Measurements from ENCODE around the gene USP34. TPM values are rescaled to one million over a fixed set of nuclear protein-coding genes. Genes with fewer than 3 reads are reported as not detected.
A peak's percentile ranks its signal among the peaks of the same experiment; 100 is the strongest.
"Not testable (repeated sequence)": the region's sequence is repeated elsewhere in the genome, so short reads cannot be mapped to it uniquely, and the experiment has no call there.

Gene USP34
- total RNA-seq, 1 donor, result 159 TPM

DNA sequence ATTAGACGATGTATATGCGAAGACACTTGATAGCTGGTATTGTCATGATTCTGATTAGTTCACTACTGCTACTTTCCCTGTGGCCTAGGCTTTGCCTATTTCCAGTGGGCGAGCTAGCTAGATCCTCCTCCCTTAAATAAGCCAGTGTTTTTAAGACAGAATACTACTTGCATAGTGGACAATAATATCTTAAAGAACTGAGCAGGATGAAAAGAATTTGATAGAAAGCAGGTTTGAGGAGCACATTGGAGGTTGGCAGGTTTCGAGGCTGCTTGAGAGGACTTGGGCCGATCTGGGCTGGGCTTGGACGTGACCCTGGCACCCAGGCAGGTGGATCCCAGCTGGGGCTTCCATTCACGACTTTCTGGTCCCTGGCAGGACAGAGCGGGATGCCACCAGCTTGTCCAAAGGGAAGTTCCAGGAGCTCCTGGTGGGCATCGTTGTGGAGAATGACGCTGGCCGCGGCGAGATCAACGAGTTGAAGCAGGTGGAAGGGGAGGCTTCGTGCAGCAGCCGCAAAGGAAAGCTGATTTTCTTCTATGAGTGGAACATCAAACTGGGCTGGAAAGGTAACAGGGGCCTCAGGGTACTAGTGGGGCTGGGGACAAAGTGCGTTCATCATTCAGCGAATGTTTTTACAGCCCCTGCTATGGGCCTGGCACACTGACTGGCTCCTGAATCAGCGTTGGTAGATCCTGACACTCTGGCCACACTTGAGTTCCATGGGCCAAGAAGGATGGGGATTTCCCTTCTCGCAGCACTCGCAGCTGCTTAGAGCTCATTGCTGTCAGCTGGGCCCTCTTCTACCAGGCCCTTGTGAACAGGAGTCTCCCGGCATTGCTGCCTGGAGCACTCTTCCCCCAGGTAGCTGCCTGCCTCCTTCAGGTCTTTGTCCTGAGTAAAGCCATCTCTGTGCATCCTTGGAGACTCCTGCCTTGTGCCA, 292.0 kb downstream of the USP34 start:
- Histone ChIP-seq H3K9me3 (ENCODE audit: low read depth, low read length) (no peaks in the 10 kb centered on the region), H3K4me1 (ENCODE audit: insufficient read depth, low read length) (peaks cover 50% of the 10 kb centered on the region), H3K4me3 (ENCODE audit: low read length) (no peak overlapping the region), H3K27me3 (ENCODE audit: insufficient read depth, low read length) (no peaks in the 10 kb centered on the region)

DNA sequence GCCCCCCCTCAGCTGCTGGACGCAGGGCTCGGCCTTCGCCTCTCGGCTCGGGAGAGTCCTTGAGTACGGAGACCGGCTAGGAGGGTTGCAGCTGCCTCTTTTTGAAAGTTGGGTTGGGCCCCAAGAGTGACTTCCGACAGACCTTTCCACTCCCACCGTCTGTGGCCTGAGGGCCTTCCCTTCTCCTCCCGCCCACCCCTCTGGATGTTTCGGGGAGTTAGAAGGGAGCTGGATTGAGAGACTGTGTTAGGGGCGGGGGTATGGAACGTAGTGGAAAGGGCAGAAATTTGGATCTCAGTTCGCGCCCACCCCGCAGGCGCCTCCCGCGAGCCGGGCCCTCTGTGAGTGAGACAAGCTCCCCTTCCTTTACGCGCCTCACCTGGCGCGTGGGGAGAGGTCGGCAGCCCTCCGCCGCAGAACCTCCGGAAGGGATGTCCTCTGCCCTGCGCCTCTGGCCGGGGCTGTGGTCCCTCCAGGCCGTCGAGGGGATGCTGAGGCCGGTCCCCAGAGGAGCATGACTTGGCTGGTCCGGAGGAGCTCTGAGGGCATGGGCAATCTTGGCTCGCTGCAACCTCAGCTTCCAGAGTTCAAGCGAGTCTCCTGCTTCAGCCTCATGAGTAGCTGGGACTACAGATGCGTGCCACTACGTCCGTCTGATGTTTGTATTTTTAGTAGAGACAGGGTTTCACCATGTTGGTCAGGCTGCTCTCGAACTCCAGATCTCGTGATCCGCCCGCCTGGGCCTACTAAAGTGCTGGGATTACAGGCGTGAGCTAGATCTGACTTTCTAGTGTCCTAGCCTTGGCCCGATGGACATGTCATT, 292.9 kb downstream of the USP34 start:
- Histone ChIP-seq H3K9me3 (ENCODE audit: low read depth, low read length) (no peaks in the 10 kb centered on the region), H3K27me3 (ENCODE audit: insufficient read depth, low read length) (no peaks in the 10 kb centered on the region), H3K4me3 (ENCODE audit: low read length) (peak overlapping the region; percentile 88), H3K4me1 (ENCODE audit: insufficient read depth, low read length) (peaks cover 50% of the 10 kb centered on the region)

DNA sequence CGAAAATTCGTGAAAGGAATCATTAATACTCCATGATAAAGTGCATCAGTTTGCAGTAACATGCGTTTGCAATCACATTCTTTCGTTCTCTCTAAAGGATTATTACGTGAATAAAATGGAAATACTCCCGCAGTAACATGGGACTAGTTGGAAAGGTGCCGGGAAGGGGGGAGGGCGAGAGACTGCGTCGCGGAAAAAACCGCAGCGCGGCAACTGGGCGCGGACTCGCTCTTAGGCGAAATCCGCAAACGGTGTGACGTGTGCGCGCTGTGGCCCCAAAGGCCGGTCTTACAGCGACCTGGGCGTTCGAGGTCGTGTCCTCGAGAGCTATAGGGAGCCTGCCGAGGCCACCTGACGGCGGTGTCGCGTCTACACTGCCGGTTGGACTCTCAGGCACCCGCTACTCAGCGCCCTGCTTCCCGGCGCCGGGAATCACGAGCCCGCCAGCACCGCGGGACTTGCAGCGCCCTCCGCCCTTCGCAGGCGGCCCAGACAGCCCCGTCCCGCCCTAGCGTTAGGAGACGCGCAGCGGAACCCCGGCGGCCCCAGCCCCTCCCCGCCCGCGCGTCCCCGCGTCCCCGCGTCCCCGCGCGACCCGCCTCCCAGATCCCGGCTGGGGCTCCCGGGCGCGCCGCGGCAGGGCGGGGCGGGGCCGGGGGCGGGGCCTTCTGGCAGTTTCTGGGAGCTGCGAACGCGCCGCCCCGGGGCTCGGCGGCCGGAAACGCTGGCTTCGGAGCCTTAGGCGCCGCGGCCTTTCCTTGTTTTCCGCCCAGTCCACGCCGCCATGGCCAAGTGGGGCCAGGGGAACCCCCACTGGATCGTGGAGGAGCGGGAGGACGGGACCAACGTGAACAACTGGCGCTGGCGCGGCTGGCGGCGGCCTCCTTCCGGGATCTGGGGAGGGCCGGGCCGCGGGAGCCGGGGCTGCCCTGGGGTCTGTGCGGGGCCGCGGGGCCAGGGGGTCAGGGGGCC, 293.8 kb downstream of the USP34 start:
- Histone ChIP-seq H3K4me1 (ENCODE audit: insufficient read depth, low read length) (peaks cover 50% of the 10 kb centered on the region), H3K4me3 (ENCODE audit: low read length) (peak overlapping the region; percentile 88), H3K9me3 (ENCODE audit: low read depth, low read length) (no peaks in the 10 kb centered on the region), H3K27me3 (ENCODE audit: insufficient read depth, low read length) (no peaks in the 10 kb centered on the region)

GRCh38 chr2:61175036-61175435, 295.9 kb downstream of the USP34 start:
- H3K4me3 ChIP-seq (ENCODE audit: low read length), result no peak overlapping the region
- no peaks in the 10 kb centered on the region for H3K9me3 ChIP-seq (ENCODE audit: low read depth, low read length)
- H3K4me1 ChIP-seq (ENCODE audit: insufficient read depth, low read length), result peaks cover 34% of the 10 kb centered on the region
- H3K27me3 ChIP-seq (ENCODE audit: insufficient read depth, low read length), result no peaks in the 10 kb centered on the region

DNA sequence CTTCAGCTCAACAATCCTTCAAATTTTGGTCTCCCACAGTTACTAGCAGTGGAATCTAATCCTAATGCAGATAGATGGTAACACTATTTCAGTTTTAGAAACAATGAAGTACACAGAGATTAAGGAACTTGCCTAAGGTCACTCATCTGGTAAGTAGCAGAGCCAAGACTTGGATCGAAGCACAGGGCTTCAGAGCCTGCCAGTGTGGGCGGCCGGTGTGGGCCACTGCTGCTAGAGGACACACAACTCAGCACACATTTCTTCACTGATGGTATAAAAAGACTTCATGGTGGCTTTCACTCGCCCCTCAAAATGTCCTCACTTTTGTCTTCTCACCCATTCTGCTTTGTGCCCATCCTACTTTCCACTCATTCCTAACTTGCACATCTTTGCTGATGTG, 297.8 kb downstream of the USP34 start:
- no peaks in the 10 kb centered on the region for H3K27me3 ChIP-seq (ENCODE audit: insufficient read depth, low read length)
- no peaks in the 10 kb centered on the region for H3K9me3 ChIP-seq (ENCODE audit: low read depth, low read length)
- no peak overlapping the region for H3K4me3 ChIP-seq (ENCODE audit: low read length)
- H3K4me1 ChIP-seq (ENCODE audit: insufficient read depth, low read length), result peaks cover 14% of the 10 kb centered on the region

- Histone ChIP-seq H3K27me3 (ENCODE audit: insufficient read depth, low read length) (no peaks in the 10 kb centered on the region), H3K4me3 (ENCODE audit: low read length) (no peak overlapping the region), H3K4me1 (ENCODE audit: insufficient read depth, low read length) (peaks cover 10% of the 10 kb centered on the region), H3K9me3 (ENCODE audit: low read depth, low read length) (no peaks in the 10 kb centered on the region)
These were observed 298.2 kb downstream of the USP34 start for GRCh38 chr2:61172671-61173070.

GRCh38 chr2:61167579-61167978, 303.3 kb downstream of the USP34 start:
- H3K4me1 ChIP-seq (ENCODE audit: insufficient read depth, low read length), result peaks cover 4% of the 10 kb centered on the region
- H3K27me3 ChIP-seq (ENCODE audit: insufficient read depth, low read length), result no peaks in the 10 kb centered on the region
- H3K4me3 ChIP-seq (ENCODE audit: low read length), result no peak overlapping the region
- no peaks in the 10 kb centered on the region for H3K9me3 ChIP-seq (ENCODE audit: low read depth, low read length)

- peaks cover 4% of the 10 kb centered on the region for H3K4me1 ChIP-seq (ENCODE audit: insufficient read depth, low read length)
- no peak overlapping the region for H3K4me3 ChIP-seq (ENCODE audit: low read length)
- H3K27me3 ChIP-seq (ENCODE audit: insufficient read depth, low read length), result no peaks in the 10 kb centered on the region
- no peaks in the 10 kb centered on the region for H3K9me3 ChIP-seq (ENCODE audit: low read depth, low read length)
These were observed 304.9 kb downstream of the USP34 start for GRCh38 chr2:61165946-61166345.

DNA sequence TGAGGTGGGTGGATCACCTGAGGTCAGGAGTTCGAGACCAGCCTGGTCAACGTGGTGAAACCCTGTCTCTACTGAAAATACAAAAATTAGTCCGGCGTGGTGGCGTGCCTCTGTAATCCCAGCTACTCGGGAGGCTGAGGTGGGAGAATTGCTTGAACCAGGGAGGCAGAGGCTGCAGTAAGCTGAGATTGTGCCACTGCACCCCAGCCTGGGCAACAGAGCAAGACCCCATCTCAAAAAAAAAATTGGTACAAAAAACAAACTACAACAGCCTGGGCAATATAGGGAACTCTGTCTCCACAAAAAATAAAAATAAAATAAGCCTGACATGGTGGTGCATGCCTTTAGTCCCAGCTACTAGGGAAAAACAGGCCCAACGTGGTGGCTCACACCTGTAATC, 305.8 kb downstream of the USP34 start:
- H3K27me3 ChIP-seq (ENCODE audit: insufficient read depth, low read length); H3K9me3 ChIP-seq (ENCODE audit: low read depth, low read length); H3K4me1 ChIP-seq (ENCODE audit: insufficient read depth, low read length); H3K4me3 ChIP-seq (ENCODE audit: low read length): not testable (repeated sequence)

DNA sequence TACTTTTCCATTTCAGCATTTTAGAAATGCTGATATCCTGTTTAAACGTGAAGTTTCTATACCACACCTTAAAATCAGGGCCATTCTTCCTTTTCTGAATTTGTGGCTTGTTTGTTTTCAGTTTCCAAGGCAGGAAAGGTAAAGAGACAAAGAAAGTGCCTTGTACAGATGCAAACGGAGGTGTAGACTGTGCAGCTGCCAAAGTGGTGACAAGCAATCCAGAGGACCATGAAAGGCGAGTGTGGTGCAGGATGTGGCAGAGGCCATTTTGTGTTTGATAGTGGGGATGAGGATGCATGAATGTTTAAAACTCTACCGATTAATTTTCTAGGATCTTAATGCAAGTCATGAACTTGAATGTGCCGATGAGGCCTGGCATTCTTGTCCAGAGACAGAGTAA, 308.2 kb downstream of the USP34 start:
- no peak overlapping the region for H3K4me3 ChIP-seq (ENCODE audit: low read length)
- H3K9me3 ChIP-seq (ENCODE audit: low read depth, low read length), result no peaks in the 10 kb centered on the region
- H3K27me3 ChIP-seq (ENCODE audit: insufficient read depth, low read length), result no peaks in the 10 kb centered on the region
- peaks cover 8% of the 10 kb centered on the region for H3K4me1 ChIP-seq (ENCODE audit: insufficient read depth, low read length)

DNA sequence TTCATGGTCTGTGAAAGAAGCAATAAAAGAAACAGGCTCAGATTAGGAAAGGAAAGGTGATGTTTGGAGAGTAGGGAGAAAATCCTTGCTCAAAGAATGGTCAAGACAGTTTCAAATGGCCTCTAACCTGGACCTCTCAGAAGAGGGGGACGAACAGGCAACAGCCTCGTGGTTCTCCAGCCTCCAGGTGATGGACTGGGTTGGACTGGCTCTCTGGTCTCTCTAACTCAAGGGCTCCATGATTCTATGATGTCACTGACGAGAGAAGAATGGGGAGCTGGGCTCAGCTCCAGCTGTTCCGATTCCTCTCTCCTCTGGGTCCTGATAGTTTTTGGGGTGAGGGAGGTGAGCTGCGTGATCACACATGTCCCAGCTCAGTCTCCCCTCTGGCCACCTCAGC, 309.0 kb downstream of the USP34 start, which contains the start of gene C2orf74:
Gene C2orf74, plus strand, starts transcription at position 301 of the 400 bp plus-strand sequence. CDS start 327 bp downstream, outside the sequence.
- Histone ChIP-seq H3K4me1 (ENCODE audit: insufficient read depth, low read length) (peaks cover 8% of the 10 kb centered on the region), H3K9me3 (ENCODE audit: low read depth, low read length) (no peaks in the 10 kb centered on the region), H3K4me3 (ENCODE audit: low read length) (no peak within 1 kb of the TSS), H3K27me3 (ENCODE audit: insufficient read depth, low read length) (no peaks in the 10 kb centered on the region)

- no peak overlapping the region for H3K4me3 ChIP-seq (ENCODE audit: low read length)
- H3K27me3 ChIP-seq (ENCODE audit: insufficient read depth, low read length), result no peaks in the 10 kb centered on the region
- H3K9me3 ChIP-seq (ENCODE audit: low read depth, low read length), result no peaks in the 10 kb centered on the region
These were observed 312.4 kb downstream of the USP34 start for GRCh38 chr2:61158356-61158955.

GRCh38 chr2:61157371-61158003, 313.4 kb downstream of the USP34 start:
- Histone ChIP-seq H3K9me3 (ENCODE audit: low read depth, low read length) (no peaks in the 10 kb centered on the region), H3K4me3 (ENCODE audit: low read length) (no peak overlapping the region), H3K27me3 (ENCODE audit: insufficient read depth, low read length) (no peaks in the 10 kb centered on the region), H3K4me1 (ENCODE audit: insufficient read depth, low read length) (peaks cover 8% of the 10 kb centered on the region)

More at GRCh38 chr2:61158356-61158955, 312.4 kb downstream of the USP34 start:
- H3K4me1 ChIP-seq (ENCODE audit: insufficient read depth, low read length), result peaks cover 8% of the 10 kb centered on the region

GRCh38 chr2:61151436-61151835, 319.5 kb downstream of the USP34 start:
- Histone ChIP-seq H3K4me1 (ENCODE audit: insufficient read depth, low read length) (no peaks in the 10 kb centered on the region), H3K4me3 (ENCODE audit: low read length) (no peak overlapping the region), H3K9me3 (ENCODE audit: low read depth, low read length) (no peaks in the 10 kb centered on the region)

More at GRCh38 chr2:61151436-61151835, 319.5 kb downstream of the USP34 start:
- H3K27me3 ChIP-seq (ENCODE audit: insufficient read depth, low read length), result no peaks in the 10 kb centered on the region

Measured in mononuclear cell (primary cell).